DMS 273 treated with DMSO at 0.1 percent for 48 hours (cell line): ENCODE data around the gene CNTN3.

Experiments used
- DNase-seq: peaks from one replicate; lab custom pipeline; 2025; lab: John Stamatoyannopoulos, UW

CNTN3 gene

DNA sequence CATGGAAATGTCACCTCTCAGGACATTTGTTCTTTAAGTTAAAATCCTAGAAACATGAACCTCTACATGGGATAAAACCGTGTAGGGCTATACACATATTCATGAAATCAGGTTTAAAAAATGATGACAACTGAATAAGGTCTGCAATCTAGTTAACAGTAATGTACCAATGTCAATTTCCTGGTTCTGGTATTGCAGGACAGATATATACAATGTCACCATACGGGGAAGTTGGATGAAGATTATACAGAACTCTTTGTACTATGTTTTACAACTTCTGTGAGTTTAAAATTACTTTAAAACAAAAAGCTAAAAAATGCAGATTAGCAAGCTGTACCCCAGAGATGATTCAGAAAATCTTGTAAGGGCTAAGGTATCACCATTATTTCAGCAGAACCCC, 6.7 kb downstream of the CNTN3 start:
- no peak for DNase-seq

GRCh38 chr3:74606996-74607395, 7.5 kb downstream of the CNTN3 start:
- DNase-seq: no peak

DNA sequence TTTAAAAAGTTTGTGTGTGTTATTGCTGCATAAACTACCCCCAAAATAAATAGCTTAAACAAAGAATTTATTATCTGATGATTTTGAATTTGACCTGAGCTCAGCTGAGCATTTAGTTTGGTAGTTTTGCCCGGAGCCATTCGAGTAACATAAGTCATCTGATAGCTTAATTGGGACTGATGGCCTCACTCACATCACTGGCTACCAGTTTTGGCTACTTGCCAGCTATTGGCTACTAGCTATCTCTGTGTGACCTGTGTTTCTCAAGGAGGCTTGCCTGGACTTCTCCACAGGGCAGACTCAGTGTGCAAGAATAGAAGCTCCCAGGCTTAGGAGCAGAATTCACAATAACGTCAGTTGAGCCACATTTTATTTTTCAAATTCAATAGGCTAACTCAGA, 9.0 kb downstream of the CNTN3 start:
- DNase-seq: no peak

DNA sequence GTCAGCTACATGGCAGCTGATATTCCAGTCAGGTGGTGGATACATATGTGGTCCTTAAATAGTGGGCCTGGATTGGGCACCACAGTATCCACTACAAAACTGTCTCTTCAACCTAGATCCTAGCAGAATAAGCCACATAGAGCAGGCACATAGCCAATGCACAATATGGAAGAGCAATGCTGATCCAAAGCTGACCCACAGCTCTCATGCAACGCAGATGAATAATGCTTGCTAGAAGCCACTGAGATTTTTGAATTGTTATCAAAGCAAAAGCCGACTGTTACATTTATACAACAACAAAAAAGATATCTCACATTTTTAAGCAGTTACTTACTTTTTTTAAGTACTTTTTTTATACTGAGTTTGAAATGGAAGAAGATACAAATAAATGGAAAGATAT, 11.2 kb downstream of the CNTN3 start:
- DNase-seq: no peak

DNA sequence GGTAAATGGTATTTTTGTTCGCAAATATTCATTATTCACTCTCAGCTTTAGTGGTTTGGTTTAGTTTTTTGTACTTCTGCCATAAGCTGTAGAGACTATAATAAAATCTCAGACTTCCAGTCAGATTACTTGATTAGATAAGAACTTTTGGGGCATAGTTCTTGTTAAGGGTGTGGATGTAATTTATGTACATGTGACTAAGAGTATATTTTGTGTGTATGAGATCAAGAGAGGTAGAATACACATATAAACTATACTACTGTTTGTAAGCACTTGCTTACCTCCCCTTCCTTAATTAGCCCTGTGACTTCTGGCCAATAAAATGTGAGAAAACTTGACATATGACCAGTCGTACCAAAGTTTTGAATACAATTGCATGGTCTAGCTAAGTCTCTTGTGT, 12.0 kb downstream of the CNTN3 start:
- DNase-seq: no peak

DNA sequence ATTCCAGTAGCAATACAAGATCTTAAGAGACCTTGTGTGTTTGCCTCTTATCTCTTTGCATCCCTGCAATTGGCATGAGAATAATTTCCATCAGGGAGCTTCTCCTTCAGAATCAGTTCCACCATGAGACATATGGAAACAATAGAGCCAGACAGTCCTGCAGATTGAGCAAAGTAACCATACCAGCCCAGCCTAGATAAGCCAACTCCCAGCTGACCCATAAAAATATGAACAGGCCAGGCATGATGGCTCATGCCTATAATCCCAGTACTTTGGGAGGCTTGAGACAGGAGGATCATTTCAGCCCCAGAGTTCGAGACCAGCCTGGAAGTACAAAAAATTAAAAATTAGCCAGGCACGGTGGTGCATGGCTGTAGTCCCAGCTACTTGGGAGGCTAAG, 12.7 kb downstream of the CNTN3 start:
- no peak for DNase-seq

DNA sequence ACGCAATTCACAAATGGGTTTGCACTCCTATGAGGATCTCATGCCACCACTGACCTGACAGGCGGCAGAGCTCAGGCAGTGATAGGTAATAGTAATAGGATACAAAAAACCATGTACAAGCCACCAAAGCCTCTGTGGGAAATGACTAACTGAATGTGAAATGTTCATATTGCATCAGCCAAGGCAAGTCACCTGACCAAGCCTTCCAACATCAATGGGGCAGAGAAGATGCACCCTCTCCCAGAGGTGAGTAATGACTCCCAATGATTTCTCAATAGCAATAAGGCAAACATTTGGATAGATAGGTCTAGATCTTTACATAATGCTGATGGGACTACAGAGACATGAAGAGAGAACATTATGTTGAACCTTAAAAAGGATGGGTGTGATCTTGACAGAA, 14.9 kb downstream of the CNTN3 start:
- DNase-seq: no peak

DNA sequence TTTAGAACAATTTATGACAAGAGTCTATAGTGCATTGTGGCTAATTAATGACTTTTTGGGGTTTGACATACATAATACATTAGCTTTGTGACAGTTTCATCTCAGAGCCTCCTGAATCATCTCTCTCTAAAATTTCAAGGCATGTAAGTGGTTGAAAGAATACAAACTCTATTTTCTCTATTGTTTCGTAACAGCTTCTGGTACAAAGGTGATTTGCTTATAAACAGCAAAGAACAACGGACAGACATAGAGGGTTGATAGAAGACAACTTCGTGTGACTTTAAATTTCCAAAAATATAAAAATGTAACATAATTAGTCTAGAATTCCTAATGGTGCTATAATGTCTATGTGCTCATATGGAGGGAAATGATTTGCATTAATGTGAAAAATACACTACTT, 21.3 kb downstream of the CNTN3 start:
- no peak for DNase-seq

GRCh38 chr3:74592359-74592758, 22.1 kb downstream of the CNTN3 start:
- no peak for DNase-seq

DNA sequence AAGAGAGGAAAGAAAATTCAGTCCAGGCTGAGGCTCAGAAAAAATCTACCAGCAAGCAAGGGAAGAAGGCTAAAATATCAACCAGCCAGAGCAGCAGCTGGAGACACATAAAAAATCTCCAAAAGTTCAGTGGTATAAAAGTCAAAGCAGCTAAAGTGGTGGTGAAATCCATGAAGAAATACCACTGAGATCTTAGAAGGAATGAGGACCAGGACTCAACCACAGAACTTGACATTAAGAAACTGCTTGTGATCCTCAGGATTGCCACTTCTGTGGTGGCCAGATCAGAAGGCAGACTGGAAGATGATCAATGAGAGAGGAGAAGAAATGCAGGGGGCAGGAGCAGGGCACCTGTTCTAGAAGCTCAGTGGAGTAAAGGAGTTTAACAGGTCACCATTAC, 22.5 kb downstream of the CNTN3 start:
- DNase-seq: no peak

- DNase-seq: no peak
Measured at GRCh38 chr3:74591342-74591741, 23.1 kb downstream of the CNTN3 start.

- DNase-seq: no peak
Measured at GRCh38 chr3:74590620-74591262, 23.7 kb downstream of the CNTN3 start.

DNA sequence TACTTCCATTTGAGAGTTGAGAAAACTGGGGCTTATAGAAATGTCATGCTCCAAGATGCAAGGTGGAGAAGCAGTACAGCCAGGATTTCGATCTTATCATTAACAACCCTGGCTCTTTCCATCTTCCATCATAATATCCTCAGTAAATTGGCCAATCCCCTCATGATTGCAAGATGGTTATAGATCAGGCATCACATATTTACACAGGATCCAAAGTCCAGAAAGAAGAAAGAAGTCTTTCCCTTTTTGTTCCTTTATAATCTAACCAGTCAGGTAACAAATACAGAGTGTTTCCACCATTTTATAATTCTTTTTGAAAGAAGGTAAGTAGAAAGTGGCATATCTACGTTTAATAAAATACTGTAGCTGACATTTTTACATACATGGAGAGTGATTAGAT, 29.7 kb downstream of the CNTN3 start:
- DNase-seq: no peak

DNA sequence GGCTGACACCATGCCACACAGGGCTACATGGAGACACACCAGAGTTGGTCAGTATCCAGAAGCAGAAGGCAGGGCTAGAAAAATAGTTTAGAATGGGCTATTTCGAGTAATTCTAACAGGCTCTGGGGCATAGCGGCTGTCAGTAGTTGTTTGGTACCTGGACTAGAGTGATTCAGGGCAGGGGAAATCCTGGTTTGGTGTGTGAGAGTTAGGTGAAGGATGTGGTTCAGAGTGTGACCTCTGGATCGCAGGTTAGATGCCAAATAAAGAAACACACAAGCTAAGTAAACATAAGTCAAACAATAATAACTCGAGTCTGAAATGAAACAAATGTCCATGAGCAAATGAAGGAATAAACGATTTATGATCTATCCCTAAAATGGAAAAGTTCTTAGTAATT, 31.5 kb downstream of the CNTN3 start:
- no peak for DNase-seq

GRCh38 chr3:74575857-74576256, 38.6 kb downstream of the CNTN3 start:
- DNase-seq: no peak

DNA sequence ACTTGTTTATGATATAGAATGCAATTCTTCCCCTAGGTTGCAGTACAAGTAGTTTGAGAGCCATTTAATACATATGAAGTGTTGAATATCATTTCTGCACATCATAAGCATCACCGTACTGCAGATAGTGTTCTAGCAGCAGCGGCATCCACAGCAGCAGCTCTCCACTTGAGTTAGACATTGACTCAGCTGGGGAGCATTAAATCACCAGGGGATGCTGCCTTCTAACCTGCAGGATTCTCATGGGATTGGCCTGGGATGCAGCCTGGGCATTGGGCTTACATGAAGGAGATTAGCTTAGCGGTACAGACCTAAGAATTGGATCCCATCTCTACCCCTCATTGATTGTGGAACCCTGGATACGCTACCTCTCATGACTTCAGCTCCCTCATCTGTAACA, 43.3 kb downstream of the CNTN3 start:
- DNase-seq: no peak
